ENCODE results near the gene NCBP3.
A peak's percentile ranks its signal among the peaks of the same experiment; 100 is the strongest.

Gene NCBP3

DNA sequence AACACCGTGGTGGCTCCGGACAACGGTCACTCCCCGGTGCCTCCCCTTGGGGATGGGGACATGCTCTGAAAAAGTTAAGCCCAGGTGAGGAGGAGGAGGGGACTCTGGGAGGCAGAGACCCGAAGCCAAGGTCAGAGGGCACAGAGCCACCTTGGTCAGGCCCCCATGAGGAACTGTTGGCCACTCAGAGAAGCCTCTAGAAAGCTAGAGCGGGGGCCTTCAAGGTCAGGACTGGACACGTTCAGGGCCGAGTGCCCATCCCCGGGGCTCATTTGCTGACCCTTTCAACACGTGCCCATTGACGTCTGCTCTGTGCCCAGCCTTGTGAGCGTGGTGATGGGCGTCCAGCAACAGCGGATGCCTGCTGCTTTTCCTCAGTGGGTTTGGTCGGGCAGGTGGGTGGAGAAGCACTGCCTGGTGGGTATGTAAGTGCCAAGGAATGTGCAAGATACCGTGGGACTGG, 84.1 kb downstream of the NCBP3 start:
- H3K36me3 ChIP-seq (ENCODE audit: insufficient read depth, low read length), result no peaks in the 10 kb centered on the region

DNA sequence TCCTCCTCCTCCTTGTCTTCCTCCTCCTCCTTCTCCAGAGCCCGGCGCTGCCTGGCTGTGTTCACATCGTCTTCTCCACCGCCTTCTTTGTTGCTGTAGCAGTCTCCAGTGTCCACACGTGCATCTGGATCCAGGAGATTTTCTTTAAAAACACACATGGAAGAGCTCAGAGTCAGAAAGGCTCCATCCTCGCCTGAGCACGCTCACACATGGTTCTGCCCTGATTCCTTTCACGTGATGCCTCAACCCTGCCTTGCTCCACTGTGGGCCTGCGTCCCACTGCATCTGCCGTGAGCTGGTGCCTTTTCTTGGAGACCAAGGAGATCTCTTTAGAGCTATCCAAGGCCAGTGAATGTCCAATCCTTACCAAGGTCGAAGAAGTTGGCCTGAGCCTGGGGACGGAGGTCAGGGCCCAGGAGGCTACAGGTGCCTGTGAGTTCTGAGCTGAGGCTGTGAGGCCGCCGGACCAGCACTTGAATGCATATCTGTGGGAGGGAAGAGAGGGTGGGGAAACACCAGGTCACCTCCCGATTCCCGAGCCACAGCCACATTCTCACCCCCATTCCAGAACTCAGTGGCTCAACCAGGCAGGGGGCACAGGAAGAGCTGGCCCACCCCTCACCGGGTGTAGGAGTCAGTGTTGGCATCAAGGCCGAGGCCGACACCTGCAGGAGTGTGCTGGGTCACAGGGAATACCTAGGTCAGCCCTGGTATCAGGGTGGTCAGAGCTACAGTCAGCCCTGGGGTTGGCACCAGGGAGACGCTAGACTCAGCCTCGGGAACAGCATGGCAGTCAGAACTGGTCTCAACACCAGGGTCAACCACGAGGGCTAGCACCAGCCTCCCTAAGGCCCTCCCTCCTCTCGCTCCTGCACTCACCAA, 84.8 kb downstream of the NCBP3 start:
- H3K4me1 ChIP-seq (ENCODE audit: insufficient read depth, low read length), result no peaks in the 10 kb centered on the region
- H3K9ac ChIP-seq (ENCODE audit: low read depth, low read length), result no peak overlapping the region
- H3K9me3 ChIP-seq (ENCODE audit: control insufficient read depth, insufficient read depth, low read length), result no peaks in the 10 kb centered on the region
- no peaks in the 10 kb centered on the region for H3K36me3 ChIP-seq (ENCODE audit: insufficient read depth, low read length)

More for the DNA sequence above, 84.1 kb downstream of the NCBP3 start:
- no peaks in the 10 kb centered on the region for H3K4me1 ChIP-seq (ENCODE audit: insufficient read depth, low read length)
- no peak overlapping the region for H3K9ac ChIP-seq (ENCODE audit: low read depth, low read length)
- H3K9me3 ChIP-seq (ENCODE audit: control insufficient read depth, insufficient read depth, low read length), result no peaks in the 10 kb centered on the region

- Histone ChIP-seq H3K9me3 (ENCODE audit: control insufficient read depth, insufficient read depth, low read length) (no peaks in the 10 kb centered on the region), H3K4me1 (ENCODE audit: insufficient read depth, low read length) (no peaks in the 10 kb centered on the region), H3K36me3 (ENCODE audit: insufficient read depth, low read length) (no peaks in the 10 kb centered on the region), H3K9ac (ENCODE audit: low read depth, low read length) (no peak overlapping the region)
These were observed 86.3 kb downstream of the NCBP3 start for GRCh38 chr17:3759597-3760216.

DNA sequence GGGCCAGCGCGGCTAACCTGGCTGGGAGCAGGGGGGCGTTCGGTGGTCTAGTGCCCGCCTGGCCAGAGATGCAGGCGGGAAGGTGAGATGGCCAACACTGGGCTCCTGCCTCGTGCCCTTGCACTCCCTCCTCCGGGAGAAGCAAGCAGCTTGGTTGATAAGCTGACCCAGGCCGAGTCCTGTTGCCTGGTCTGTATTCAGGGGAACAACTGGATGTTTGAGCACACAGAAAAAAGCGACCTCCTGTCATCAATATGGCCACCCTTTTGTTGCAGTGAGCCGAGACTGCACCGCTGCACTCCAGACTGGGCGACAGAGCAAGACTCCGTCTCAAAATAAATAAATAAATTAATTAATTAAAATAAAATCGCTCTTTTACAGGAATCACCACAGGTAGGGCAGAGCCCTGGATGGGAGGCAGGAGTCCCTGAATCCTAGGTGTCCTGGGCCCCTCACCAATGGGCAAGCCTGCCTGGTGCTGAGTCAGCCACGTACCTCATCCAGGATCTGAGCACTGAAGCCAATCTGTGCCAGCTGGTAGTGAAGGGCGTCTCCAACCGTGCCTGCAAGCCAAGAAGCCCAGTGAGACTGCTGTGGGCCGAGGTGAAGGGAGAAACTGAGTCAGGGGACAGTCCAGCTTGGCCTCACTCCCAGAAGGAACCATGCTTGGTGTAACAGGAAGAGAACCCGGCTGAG, 90.6 kb downstream of the NCBP3 start:
- Histone ChIP-seq H3K36me3 (ENCODE audit: insufficient read depth, low read length) (no peaks in the 10 kb centered on the region), H3K9me3 (ENCODE audit: control insufficient read depth, insufficient read depth, low read length) (no peaks in the 10 kb centered on the region), H3K4me1 (ENCODE audit: insufficient read depth, low read length) (no peaks in the 10 kb centered on the region), H3K9ac (ENCODE audit: low read depth, low read length) (peak overlapping the region; percentile 62)

- H3K9me3 ChIP-seq (ENCODE audit: control insufficient read depth, insufficient read depth, low read length), result no peaks in the 10 kb centered on the region
- H3K9ac ChIP-seq (ENCODE audit: low read depth, low read length), result peak overlapping the region; percentile 62
- H3K4me1 ChIP-seq (ENCODE audit: insufficient read depth, low read length), result no peaks in the 10 kb centered on the region
- no peaks in the 10 kb centered on the region for H3K36me3 ChIP-seq (ENCODE audit: insufficient read depth, low read length)
These were observed 91.3 kb downstream of the NCBP3 start for GRCh38 chr17:3754458-3755334.

DNA sequence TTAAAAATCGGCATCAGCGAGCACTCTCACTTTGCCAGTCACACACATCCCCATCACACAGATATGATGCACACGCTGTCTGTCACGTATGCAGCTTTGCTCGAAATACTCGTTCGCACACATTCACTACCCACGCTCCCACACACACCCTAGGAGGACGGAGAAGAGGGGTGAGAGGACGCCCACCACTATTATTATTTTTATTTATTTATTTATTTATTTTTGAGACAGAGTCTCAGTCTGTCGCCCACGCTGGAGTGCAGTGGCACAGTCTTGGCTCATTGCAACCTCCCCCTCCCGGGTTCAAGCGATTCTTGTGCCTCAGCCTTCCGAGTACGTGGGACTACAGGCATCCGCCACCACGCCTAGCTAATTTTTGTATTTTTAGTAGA, 92.0 kb downstream of the NCBP3 start:
- Histone ChIP-seq H3K9ac (ENCODE audit: low read depth, low read length) (no peak overlapping the region), H3K9me3 (ENCODE audit: control insufficient read depth, insufficient read depth, low read length) (no peaks in the 10 kb centered on the region), H3K4me1 (ENCODE audit: insufficient read depth, low read length) (no peaks in the 10 kb centered on the region), H3K36me3 (ENCODE audit: insufficient read depth, low read length) (no peaks in the 10 kb centered on the region)

DNA sequence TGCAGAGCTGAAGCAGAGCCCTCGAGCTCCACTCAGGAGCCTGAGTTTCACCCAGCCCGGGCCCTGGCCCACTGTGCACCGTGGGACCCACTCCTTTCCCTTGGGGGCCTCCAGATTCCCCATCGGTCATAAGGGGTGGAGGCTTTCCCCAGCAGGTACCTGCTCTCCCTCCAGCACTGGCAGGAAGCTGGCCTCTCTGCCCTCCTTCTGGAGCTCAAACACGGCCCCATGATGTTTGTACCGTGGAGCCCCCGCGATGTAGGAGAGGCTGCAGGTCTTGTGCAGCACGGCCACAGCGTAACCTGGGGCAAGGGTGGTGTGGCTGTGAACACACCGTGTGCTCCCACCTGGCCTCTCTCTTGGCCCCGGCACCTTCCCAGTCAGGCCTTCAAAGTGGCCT, 92.4 kb downstream of the NCBP3 start:
- Histone ChIP-seq H3K9ac (ENCODE audit: low read depth, low read length) (no peak overlapping the region), H3K36me3 (ENCODE audit: insufficient read depth, low read length) (no peaks in the 10 kb centered on the region), H3K4me1 (ENCODE audit: insufficient read depth, low read length) (no peaks in the 10 kb centered on the region)

More for the DNA sequence above, 92.4 kb downstream of the NCBP3 start:
- H3K9me3 ChIP-seq (ENCODE audit: control insufficient read depth, insufficient read depth, low read length), result no peaks in the 10 kb centered on the region

Data from ES-I3 (cell line).